HUDEP-2 (cell line): Measurements from ENCODE around the gene NTHL1.

Experiments
- DNase-seq, 76 experiments: peaks; one replicate each; lab custom pipeline; 2025; ENCODE audit not compliant: unreplicated experiment in 76 of 76; lab: John Stamatoyannopoulos, UW

NTHL1 gene

GRCh38 chr16:2066139-2066538 is 18.5 kb upstream of the NTHL1 start:
- DNase-seq = no peak

- DNase-seq = no peak
Measured at GRCh38 chr16:2064368-2064945, 16.8 kb upstream of the NTHL1 start.

GRCh38 chr16:2063861-2064260 is 16.2 kb upstream of the NTHL1 start:
- DNase-seq = no peak

GRCh38 chr16:2062801-2063200 is 15.2 kb upstream of the NTHL1 start:
- no peak for DNase-seq

GRCh38 chr16:2061526-2061925 is 13.9 kb upstream of the NTHL1 start:
- no peak for DNase-seq

GRCh38 chr16:2061023-2061422 is 13.4 kb upstream of the NTHL1 start:
- DNase-seq = no peak

GRCh38 chr16:2060346-2060745 is 12.7 kb upstream of the NTHL1 start:
- no peak for DNase-seq

GRCh38 chr16:2058872-2059271 is 11.2 kb upstream of the NTHL1 start:
- DNase-seq = no peak

GRCh38 chr16:2058420-2058819 is 10.8 kb upstream of the NTHL1 start:
- no peak for DNase-seq

GRCh38 chr16:2057438-2057837 is 9.8 kb upstream of the NTHL1 start:
- DNase-seq = no peak

GRCh38 chr16:2056681-2057407 is 9.2 kb upstream of the NTHL1 start:
- DNase-seq = peak in 3 of 76 experiments; percentile 13 to 19 (median 14)

GRCh38 chr16:2056077-2056476 is 8.4 kb upstream of the NTHL1 start:
- DNase-seq = no peak

- no peak for DNase-seq
Measured at GRCh38 chr16:2054543-2055245, 7.1 kb upstream of the NTHL1 start.

GRCh38 chr16:2053897-2054296 is 6.3 kb upstream of the NTHL1 start:
- no peak for DNase-seq

- no peak for DNase-seq
Measured at GRCh38 chr16:2053211-2053610, 5.6 kb upstream of the NTHL1 start.

GRCh38 chr16:2048116-2048543 is 496 bp upstream of the NTHL1 start:
- peak in 2 of 76 experiments; percentile 13 to 17 for DNase-seq

GRCh38 chr16:2046893-2047329 is 723 bp downstream of the NTHL1 start:
- peak in 1 of 76 experiments; percentile 64 for DNase-seq

GRCh38 chr16:2045965-2046892 is 1.4 kb downstream of the NTHL1 start:
- DNase-seq = no peak

- no peak for DNase-seq
Measured at GRCh38 chr16:2044541-2044940, 3.1 kb downstream of the NTHL1 start.

GRCh38 chr16:2043667-2044451 is 3.8 kb downstream of the NTHL1 start:
- no peak for DNase-seq
